UCSD-AML1 (cell line): ENCODE data around the gene DNAAF8.
"Not testable (repeated sequence)": the region's sequence is repeated elsewhere in the genome, so short reads cannot be mapped to it uniquely, and the experiment has no call there.

ENCODE experiments used
- DNase-seq: peaks from one replicate; lab custom pipeline; 2025; ENCODE audit not compliant: unreplicated experiment; lab: John Stamatoyannopoulos, UW

DNAAF8 gene

DNA sequence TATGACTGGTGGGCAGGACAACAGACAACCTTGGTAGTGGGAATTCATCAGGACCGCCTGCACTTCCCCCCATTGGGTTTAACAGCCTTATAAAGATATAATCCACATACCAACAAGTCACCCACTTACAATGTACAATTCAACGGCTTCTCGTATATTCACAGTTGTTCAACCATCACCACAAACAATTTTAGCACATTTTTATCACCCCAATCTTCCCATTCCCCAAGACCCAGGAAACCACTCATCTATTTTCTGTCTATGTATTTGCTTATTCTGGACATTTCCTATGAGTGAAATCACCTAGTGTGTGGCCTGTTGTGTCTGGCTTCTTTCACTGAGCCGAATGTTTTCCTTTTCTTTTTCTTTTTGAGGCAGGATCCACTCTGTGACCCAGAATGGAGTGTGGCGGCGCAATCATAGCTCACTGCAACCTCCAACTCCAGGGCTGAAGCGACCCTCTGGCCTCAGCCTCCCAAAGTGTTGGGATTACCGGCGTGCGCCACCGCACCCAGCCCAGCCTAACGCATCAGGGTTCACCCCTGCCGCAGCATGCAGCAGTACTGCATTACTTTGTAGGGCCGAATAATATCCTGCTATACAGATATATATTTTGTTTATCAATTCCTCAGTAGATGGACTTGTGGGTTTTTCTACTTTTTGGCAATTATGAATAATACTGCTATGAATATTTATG, 11.1 kb upstream of the DNAAF8 start:
- no peak for DNase-seq

GRCh38 chr16:4724661-4725270, 9.6 kb upstream of the DNAAF8 start:
- no peak for DNase-seq

GRCh38 chr16:4726616-4727015, 7.7 kb upstream of the DNAAF8 start:
- no peak for DNase-seq

DNA sequence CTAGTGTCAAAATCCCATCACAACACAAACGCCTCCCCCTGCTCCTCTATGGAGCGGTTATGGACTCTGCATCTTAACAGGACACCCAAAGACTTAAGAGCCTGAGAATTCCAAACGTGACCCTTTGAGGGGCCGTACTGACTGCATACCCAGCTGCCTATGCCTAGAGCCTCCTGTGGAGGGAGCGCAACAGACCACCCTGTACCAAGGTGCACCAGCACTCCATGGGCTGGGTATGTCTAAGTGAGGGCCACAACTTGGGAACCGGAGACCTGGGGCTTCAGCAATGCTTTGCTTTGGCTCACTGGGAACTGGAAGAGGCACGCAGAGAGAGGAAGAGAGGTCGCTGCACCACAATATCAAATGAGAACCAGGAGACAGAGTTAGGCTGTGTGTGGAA, 5.7 kb upstream of the DNAAF8 start:
- no peak for DNase-seq

GRCh38 chr16:4729876-4730275, 4.5 kb upstream of the DNAAF8 start:
- no peak for DNase-seq

DNA sequence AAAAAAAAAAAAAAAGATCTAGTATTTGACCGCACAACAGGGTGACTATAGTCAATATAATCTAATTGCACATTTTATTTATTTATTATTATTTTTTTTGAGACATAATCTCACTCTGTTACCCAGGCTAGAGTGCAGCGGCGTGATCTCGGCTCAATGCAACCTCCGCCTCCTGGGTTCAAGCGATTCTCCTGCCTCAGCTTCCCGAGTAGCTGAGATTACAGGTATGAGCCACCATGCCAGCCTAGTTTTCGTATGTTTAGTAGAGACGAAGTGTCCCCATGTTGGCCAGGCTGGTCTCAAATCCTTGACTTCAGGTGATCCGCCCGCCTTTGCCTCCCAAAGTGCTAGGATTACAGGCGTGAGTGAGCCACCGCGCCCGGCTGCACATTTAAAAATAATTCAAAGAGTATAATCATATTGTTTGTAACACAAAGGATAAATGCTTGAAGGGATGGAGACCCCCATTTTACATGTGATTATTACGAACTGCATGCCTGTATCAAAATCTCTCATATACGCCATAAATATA, 1.1 kb upstream of the DNAAF8 start:
- DNase-seq: no peak

DNA sequence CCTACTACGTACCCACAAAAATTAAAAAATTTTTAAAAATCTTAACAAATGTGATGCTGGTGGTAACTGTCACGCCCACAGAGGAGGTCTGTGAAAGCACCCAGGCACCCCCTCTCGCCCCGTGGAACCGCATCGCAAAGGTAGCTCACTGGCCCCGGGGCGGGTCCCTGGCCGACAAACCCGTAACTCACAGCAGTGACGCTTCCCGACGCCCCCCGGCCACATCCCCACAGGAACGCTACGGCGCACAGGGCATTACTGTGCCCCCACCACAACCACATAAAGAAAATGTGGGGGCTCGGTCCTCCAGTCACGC, 632 bp upstream of the DNAAF8 start:
- DNase-seq: no peak

DNA sequence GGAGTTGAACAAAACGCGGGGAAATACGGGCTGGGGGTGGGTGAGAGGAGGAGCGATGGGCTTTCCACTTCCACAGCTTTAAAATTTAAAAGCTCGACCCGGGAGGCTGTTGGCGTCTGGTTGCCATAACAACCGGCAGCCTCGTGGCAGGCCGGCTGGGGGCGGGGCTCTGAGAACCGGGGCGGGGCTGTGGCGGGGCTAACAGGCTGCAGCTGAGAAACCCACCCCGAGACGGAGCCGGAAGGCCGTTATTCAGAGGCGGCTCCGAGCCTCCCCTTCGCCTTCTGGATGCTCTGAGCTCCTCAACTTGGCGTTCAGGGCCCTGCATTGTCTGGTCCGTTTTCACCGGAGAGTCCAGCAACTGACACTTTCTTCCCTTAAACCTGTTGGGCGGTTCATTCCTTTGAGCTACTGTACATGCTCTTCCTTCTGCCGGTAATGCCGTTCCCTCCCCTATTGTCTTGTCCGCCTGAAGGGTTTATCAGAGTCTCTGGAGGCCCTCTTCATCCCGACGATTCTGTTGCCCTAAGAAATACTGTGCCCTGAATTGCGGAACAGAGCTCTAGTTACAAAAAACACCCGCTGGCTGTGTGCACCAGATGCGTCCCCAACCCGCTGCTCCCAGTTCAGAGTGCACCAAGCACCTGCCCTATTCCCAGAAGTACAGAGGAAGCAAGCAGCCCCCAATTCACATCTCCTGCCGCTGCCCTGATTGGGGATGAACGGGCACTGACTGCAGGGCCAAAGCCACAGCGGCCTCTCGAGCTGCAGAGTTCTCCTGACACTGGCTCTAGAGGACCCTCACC, 596 bp downstream of the DNAAF8 start:
- DNase-seq: peak; percentile 86

DNA sequence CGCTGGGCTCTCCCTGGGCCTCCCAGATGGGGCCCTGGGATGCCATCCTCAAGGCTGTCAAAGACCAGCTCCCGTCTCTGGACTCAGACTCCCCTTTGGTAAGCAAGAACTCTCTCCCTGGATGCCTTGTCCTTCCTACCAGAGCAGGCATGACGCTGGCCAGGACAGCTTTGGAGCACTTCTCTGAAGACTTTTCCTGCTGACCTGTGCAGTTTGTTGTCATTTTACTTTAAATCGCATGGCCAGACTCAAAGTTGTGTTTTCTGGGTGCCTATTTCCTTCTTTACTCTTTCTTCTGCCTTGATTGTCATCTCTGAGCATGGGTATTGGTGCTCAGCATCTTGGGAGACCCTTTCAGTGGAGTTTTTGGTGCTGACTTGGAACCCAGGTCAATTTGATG, 2.2 kb downstream of the DNAAF8 start:
- no peak for DNase-seq

DNA sequence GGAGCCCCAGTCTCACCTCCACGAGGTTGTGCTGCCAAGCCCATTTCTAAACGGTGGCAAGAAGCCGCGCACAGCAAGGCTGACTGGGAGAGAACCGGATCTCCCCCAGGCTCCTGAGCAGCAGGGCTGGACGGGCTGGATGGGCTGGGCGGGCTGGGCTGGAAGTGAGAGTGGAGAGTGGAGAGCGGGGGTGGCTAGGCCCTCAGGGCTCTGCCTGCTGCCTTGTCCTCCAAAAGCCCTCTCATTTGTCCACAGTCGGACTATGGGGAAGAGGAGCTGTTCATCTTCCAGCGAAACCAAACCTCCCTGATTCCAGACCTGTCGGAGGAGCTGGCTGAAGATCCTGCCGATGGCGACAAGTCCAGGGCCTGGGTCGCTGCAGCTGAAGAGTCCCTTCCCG, 3.2 kb downstream of the DNAAF8 start:
- DNase-seq: no peak

DNA sequence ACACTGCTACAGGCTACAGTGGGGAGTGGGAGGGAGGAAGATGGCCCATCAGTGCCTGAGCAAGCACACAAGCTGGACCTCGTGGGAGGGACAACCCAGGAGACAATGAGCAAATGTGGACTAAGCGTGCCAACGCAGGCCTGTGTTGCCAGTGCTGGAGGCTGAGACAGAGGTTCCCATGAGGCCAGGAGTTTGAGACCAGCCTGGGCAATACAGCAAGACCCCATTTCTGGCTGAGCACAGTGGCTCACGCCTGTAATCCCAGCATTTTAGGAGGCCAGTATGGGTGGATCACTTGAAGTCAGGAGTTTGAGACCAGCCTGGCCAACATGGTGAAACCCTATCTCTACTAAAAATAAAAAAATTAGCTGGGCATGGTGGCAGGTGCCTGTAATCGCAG, 4.0 kb downstream of the DNAAF8 start:
- DNase-seq: not testable (repeated sequence)

- DNase-seq: no peak
These were observed 9.0 kb downstream of the DNAAF8 start for GRCh38 chr16:4743226-4743878.

GRCh38 chr16:4744555-4745273, 10.4 kb downstream of the DNAAF8 start:
- DNase-seq: no peak

DNA sequence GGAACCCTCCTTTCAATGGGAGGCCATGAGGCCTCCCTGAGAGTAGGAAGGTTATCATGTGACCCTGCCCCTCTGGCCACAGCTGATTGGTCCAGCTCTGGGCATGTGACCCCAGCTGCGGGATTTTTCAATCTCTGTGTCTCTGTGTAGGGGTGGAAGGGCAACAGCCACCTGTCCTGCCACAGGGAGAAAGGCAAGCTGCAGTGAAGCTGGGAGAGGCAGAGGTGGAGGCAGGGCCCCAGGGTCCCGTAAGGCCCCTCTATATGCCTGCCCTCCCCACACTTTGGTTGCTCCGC, 10.9 kb downstream of the DNAAF8 start:
- DNase-seq: no peak

DNA sequence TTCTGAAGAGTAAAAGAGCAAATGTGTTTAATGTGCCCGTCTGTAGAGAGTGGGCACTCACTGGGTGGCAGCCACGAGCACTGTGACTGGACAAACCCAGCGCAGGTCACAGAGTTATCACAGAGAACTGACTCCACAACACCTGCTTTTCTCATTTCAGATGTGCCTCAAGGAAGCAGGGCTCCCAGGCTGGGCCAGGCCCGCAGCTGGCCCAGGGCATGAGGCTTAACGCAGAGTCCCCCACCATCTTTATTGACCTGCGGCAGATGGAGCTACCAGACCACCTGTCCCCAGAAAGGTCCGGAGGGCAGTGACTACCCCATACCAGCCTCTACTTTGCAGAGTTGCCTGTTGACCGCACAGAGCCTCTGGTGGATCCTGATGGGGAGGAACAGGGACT, 11.9 kb downstream of the DNAAF8 start:
- DNase-seq: no peak

- DNase-seq: no peak
These were observed 12.7 kb downstream of the DNAAF8 start for GRCh38 chr16:4746991-4747574.

DNA sequence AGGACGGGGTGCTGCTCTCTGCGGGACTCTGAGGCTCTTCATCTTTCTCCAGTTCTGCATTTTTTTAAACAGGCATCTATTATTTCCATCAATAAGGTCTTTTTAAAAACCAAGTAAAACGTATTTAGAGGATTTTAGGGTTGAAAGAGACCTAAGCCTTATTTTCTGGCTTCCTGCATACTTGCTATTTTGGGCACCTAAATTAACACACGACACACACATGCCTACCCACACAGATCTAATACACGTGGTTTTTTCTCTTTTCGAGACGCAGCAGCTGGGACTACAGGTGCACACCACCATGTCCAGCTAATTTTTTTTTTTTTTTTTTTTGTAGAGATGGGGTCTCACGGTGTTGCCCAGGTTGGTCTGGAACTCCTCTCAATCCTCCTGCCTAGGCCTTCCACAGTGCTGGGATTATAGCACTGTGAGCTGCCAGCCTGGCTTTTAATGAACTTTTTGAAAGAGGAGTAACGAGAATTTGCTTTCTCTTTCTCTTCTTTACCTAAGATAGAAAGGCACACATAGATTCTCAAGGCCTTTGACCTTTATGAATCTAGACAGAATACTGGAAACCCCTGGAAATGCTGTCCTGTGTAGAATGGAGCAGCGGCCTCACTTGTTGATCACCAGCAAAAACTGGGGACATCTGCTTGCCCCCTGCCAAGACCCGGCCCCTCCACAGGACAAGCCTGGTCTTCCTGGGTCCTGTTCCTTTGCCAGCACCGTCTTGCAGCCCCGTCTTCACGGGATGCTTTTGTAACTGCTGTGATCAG, 13.8 kb downstream of the DNAAF8 start:
- DNase-seq: no peak

GRCh38 chr16:4748682-4749411, 14.5 kb downstream of the DNAAF8 start:
- no peak for DNase-seq

GRCh38 chr16:4749700-4750257, 15.4 kb downstream of the DNAAF8 start:
- no peak for DNase-seq
